ENCODE results near the gene HSDL1.

DNA sequence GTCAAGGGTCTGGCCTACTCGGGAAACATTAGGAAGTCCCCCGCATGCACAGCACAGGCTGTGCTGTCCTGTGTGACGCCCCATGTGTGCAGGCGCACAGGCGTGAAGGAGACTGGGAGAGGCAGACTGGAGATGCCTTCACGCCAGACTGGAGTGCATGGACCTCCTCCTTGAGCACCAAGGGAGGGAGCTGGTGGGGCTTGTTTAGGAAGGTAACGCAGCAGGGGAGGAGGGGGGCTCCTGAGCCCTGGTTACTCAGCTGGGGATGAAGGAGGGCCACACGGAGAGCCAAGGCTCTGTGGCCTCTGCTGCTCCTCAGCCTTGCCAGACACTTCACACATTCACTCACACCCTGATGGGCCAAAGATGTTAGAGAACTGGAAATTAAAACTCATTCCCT is 7.7 kb downstream of the HSDL1 start:
- TF ChIP-seq RFX5 (IDR thresholded peaks at IDR 0.05; ENCODE audit: low read depth, low read length) (no peak), GABPA (IDR thresholded peaks at IDR 0.05; ENCODE audit: low read depth) (no peak), EP300 (IDR thresholded peaks at IDR 0.05; ENCODE audit: borderline replicate concordance in 1 of 2, control insufficient read depth in 1 of 2, low read depth in 2 of 2, low read length in 2 of 2) (no peak), ATF2 (IDR thresholded peaks at IDR 0.05; ENCODE audit: low read length) (no peak), SMC3 (IDR thresholded peaks at IDR 0.05; ENCODE audit: borderline replicate concordance, low read length) (no peak), CTCF (IDR thresholded peaks at IDR 0.05 in 2 of 3, conservative IDR thresholded peaks at IDR 0.05 in 1 of 3; ENCODE audit: control insufficient read depth in 2 of 3, extremely low read depth in 1 of 3, insufficient read depth in 1 of 3, low read depth in 3 of 3, low read length in 3 of 3) (no peak)
